Testis (tissue), 5 donors: ENCODE results near the gene SRPX. TPM values are rescaled to one million over a fixed set of nuclear protein-coding genes. Genes with fewer than 3 reads are reported as not detected.

Experiments used
- DNase-seq: peaks from one replicate; pipeline ENCODE4 v3.0.0-alpha.2; 2019
- H3K27ac ChIP-seq, 2 donors: fragments of 200-600 bp; sonication (generic); one replicate each; pipeline ENCODE4 v1.5.1; 2019
- H3K27me3 ChIP-seq: fragments of 200-600 bp; sonication (generic); one replicate; pipeline ENCODE4 v1.5.1; 2019
- H3K36me3 ChIP-seq: fragments of 200-600 bp; sonication (generic); one replicate; pipeline ENCODE4 v1.5.1; 2017; ENCODE audit warnings: low read depth; ENCODE audit errors: missing control alignments
- H3K4me1 ChIP-seq: fragments of 200-600 bp; sonication (generic); one replicate; pipeline ENCODE4 v1.5.1; 2019
- H3K4me3 ChIP-seq, 2 donors: fragments of 200-600 bp; sonication (generic); one replicate each; pipeline ENCODE4 v1.5.1; 2017 to 2019
- H3K9me3 ChIP-seq: fragments of 200-600 bp; sonication (generic); one replicate; pipeline ENCODE4 v1.5.1; 2017
- CTCF ChIP-seq, 3 experiments: fragments of 450-650 bp in 2 of 3; fragments of 200-600 bp in 1 of 3; sonication (generic) in 1 of 3; IDR thresholded peaks; one replicate each; pipeline ENCODE4 v1.5.1; 2016 to 2019; ENCODE audit warnings: antibody characterized with exemption in 3 of 3, mild to moderate bottlenecking in 2 of 3, moderate library complexity in 1 of 3
- POLR2A ChIP-seq: fragments of 450-650 bp; IDR thresholded peaks from one replicate; pipeline ENCODE4 v1.6.1; 2017; ENCODE audit warnings: antibody characterized with exemption, mild to moderate bottlenecking, moderate library complexity
- WGBS, 2 donors: methylation state at CpG; one replicate each; pipeline ENCODE4 v1.1.5; 2018; 5-methylcytosine and 5-hydroxymethylcytosine counted together
- intact Hi-C: fragments of 100-400 bp; cut with DNase I; formaldehyde crosslinking; loops from one replicate; pipeline ENCODE4 v1.15.1; 2023; ENCODE audit warnings: low total_unique reads
- long read RNA-seq, 2 donors: transcript quantifications; one replicate each; lab custom pipeline, GENCODE V29; 2026
- polyA plus RNA-seq: library from polyadenylated mRNA; stranded (reverse); fragments of 350-450 nt; fragmentation: Illumina TruSeq; extraction: RNeasy Lipid Tissue Mini Kit (QIAGEN cat#74804); gene quantifications from one replicate; pipeline ENCODE4 v1.2.3, GENCODE V29; 2014; ENCODE audit warnings: low read depth, low replicate concordance; ENCODE audit not compliant: insufficient read depth
- total RNA-seq, 2 donors: library from RNA; depleted of rRNA; stranded (reverse); fragments of >200 nt; gene quantifications; one replicate each; pipeline ENCODE4 v1.2.3, GENCODE V29; 2016

SRPX gene
- total RNA-seq (10 to 100 TPM in 1 of 2 donors, 1 to 10 TPM in 1; 5.1 to 11.3 TPM), polyA plus RNA-seq (31.2 TPM)
- long read RNA-seq, donor 1, transcript SRPX-201 (10 exons, 1,874 nt), result major isoform, 21 of 23 reads
- long read RNA-seq, donor 1, partial matches to known transcripts, result 0 of 23 reads
- long read RNA-seq, donor 1, other reads (novel, unspliced or antisense), result 0 of 23 reads
- long read RNA-seq, donor 2, transcript SRPX-201 (10 exons, 1,874 nt), result major isoform, 9 of 11 reads
- long read RNA-seq, donor 2, partial matches to known transcripts, result 0 of 11 reads
- long read RNA-seq, donor 2, other reads (novel, unspliced or antisense), result 0 of 11 reads

- TF ChIP-seq CTCF (IDR thresholded peaks at IDR 0.05), result no peak
- H3K36me3 ChIP-seq, result no peaks in the 10 kb centered on the region
- DNase-seq, result peak; percentile 21
- no peaks in the 10 kb centered on the region for H3K9me3 ChIP-seq
- H3K27me3 ChIP-seq, result no peaks in the 10 kb centered on the region
- peak within 1 kb of the TSS; percentile 45 to 58 for H3K4me3 ChIP-seq
- no peaks in the 10 kb centered on the region for H3K4me1 ChIP-seq
- H3K27ac ChIP-seq, result no peak within 1 kb of the TSS
- 4 to 9% methylated on average over 17 to 49 of the region's 76 CpGs for WGBS, 2 donors
- intact Hi-C loops, result no loop called here
These were observed at the start of gene SRPX for GRCh38 chrX:38220415-38221390. Gene SRPX, minus strand, starts transcription at chrX:38220871. Its CDS starts 79 bp downstream, at chrX:38220792.

GRCh38 chrX:38268011-38268410, 47.3 kb upstream of the SRPX start:
- H3K27ac ChIP-seq, result no peak overlapping the region
- no peaks in the 10 kb centered on the region for H3K9me3 ChIP-seq
- no peak overlapping the region for H3K4me3 ChIP-seq
- TF ChIP-seq CTCF (IDR thresholded peaks at IDR 0.05), result no peak
- TF ChIP-seq POLR2A, result no peak
- no peaks in the 10 kb centered on the region for H3K4me1 ChIP-seq
- intact Hi-C loops, result no loop called here
- DNase-seq, result no peak
- H3K27me3 ChIP-seq, result no peaks in the 10 kb centered on the region
- no peaks in the 10 kb centered on the region for H3K36me3 ChIP-seq
- WGBS, 2 donors, result 89 to 95% methylated on average over 3 of the region's 3 CpGs

- DNase-seq, result no peak
- Histone ChIP-seq H3K36me3 (no peaks in the 10 kb centered on the region), H3K27ac (no peak overlapping the region), H3K9me3 (no peaks in the 10 kb centered on the region), H3K27me3 (no peaks in the 10 kb centered on the region), H3K4me3 (no peak overlapping the region), H3K4me1 (no peaks in the 10 kb centered on the region)
- intact Hi-C loops, result no loop called here
- 84 to 92% methylated on average over 9 of the region's 9 CpGs for WGBS, 2 donors
- TF ChIP-seq POLR2A, result no peak
- TF ChIP-seq CTCF (IDR thresholded peaks at IDR 0.05), result no peak
These were observed 42.3 kb upstream of the SRPX start for GRCh38 chrX:38262715-38263620.

GRCh38 chrX:38260231-38260630, 39.6 kb upstream of the SRPX start:
- Histone ChIP-seq H3K27ac (no peak overlapping the region), H3K9me3 (no peaks in the 10 kb centered on the region), H3K27me3 (no peaks in the 10 kb centered on the region), H3K36me3 (no peaks in the 10 kb centered on the region), H3K4me3 (no peak overlapping the region), H3K4me1 (no peaks in the 10 kb centered on the region)
- 55 to 70% methylated on average over 4 of the region's 4 CpGs for WGBS, 2 donors
- DNase-seq, result no peak
- intact Hi-C loops, result no loop called here
- TF ChIP-seq POLR2A, result no peak
- TF ChIP-seq CTCF (IDR thresholded peaks at IDR 0.05), result no peak
